SIG-M5 treated with dmso at 0.1 percent for 504 hours (cell line): ENCODE data around the gene NET1.
"Not testable (repeated sequence)": the region's sequence is repeated elsewhere in the genome, so short reads cannot be mapped to it uniquely, and the experiment has no call there.

Source experiments
- DNase-seq: peaks from one replicate; lab custom pipeline; 2025; ENCODE audit not compliant: unreplicated experiment; lab: John Stamatoyannopoulos, UW

NET1 gene

GRCh38 chr10:5461914-5462840, 49.8 kb downstream of the NET1 start:
- DNase-seq, result no peak

GRCh38 chr10:5462841-5463293, 50.5 kb downstream of the NET1 start:
- DNase-seq, result no peak

GRCh38 chr10:5464546-5464945, 52.2 kb downstream of the NET1 start:
- no peak for DNase-seq

- no peak for DNase-seq
Measured at GRCh38 chr10:5465976-5466450, 53.7 kb downstream of the NET1 start.

- peak; percentile 42 for DNase-seq
Measured at GRCh38 chr10:5466451-5467206, 54.3 kb downstream of the NET1 start.

- no peak for DNase-seq
Measured at GRCh38 chr10:5467207-5467535, 54.8 kb downstream of the NET1 start.

GRCh38 chr10:5467634-5468255, 55.4 kb downstream of the NET1 start:
- DNase-seq, result no peak

GRCh38 chr10:5468262-5469106, 56.1 kb downstream of the NET1 start:
- DNase-seq, result no peak

GRCh38 chr10:5469353-5470061, 57.1 kb downstream of the NET1 start:
- DNase-seq, result no peak

GRCh38 chr10:5470062-5470751, 57.9 kb downstream of the NET1 start:
- no peak for DNase-seq

GRCh38 chr10:5474642-5475041, 62.3 kb downstream of the NET1 start:
- not testable (repeated sequence) for DNase-seq

GRCh38 chr10:5475088-5475487, 62.7 kb downstream of the NET1 start:
- DNase-seq, result not testable (repeated sequence)

- not testable (repeated sequence) for DNase-seq
Measured at GRCh38 chr10:5475974-5476807, 63.8 kb downstream of the NET1 start.

GRCh38 chr10:5476918-5477525, 64.7 kb downstream of the NET1 start:
- no peak for DNase-seq

- no peak for DNase-seq
Measured at GRCh38 chr10:5477948-5478693, 65.8 kb downstream of the NET1 start.

- DNase-seq, result no peak
Measured at GRCh38 chr10:5478694-5479305, 66.4 kb downstream of the NET1 start.
